Panc1 (cell line): ENCODE data around the gene CABP5. TPM values are rescaled to one million over a fixed set of nuclear protein-coding genes. Genes with fewer than 3 reads are reported as not detected.

Source experiments
- ATAC-seq: fragments of 200-7000 bp; cut with Tn5 transposase; 2 replicates; pipeline ENCODE4 v1.9.1; 2020; ENCODE audit warnings: mild to moderate bottlenecking, moderate library complexity
- BruUV-seq: library from RNA; stranded (reverse); fragments of 400-500 nt; replicated peaks from 2 replicates; lab custom pipeline; 2021; lab: Mats Ljungman, UMichigan
- CTCF ChIA-PET: fragments of 300-600 bp; sonication (Branson Sonifier 250); formaldehyde crosslinking; loops from one replicate; lab custom pipeline; 2022; ENCODE audit warnings: antibody characterized with exemption; lab: Charles Lee
- POLR2A ChIA-PET: fragments of 300-600 bp; sonication (Branson Sonifier 250); formaldehyde crosslinking; loops from one replicate; lab custom pipeline; 2022; ENCODE audit warnings: antibody characterized with exemption; lab: Charles Lee
- DNase-seq: peaks from one replicate; pipeline ENCODE4 v3.0.0-alpha.2; 2010; ENCODE audit warnings: low read depth, low spot score
- H3K27ac ChIP-seq: 2 replicates; pipeline ENCODE4 v1.5.1; 2011; ENCODE audit warnings: mild to moderate bottlenecking, low read length, inconsistent platforms
- H3K27me3 ChIP-seq: fragments of 200-500 bp; sonication (Bioruptor generic); 2 replicates; pipeline ENCODE4 v1.6.0; 2014; ENCODE audit warnings: low read length, inconsistent platforms; ENCODE audit not compliant: control insufficient read depth, insufficient read depth
- H3K36me3 ChIP-seq: fragments of 200-500 bp; sonication (Bioruptor generic); 2 replicates; pipeline ENCODE4 v1.5.1; 2014; ENCODE audit warnings: inconsistent platforms, mild to moderate bottlenecking, low read length, moderate library complexity; ENCODE audit not compliant: control insufficient read depth, insufficient read depth
- H3K4me1 ChIP-seq: 2 replicates; pipeline ENCODE4 v1.5.1; 2011; ENCODE audit warnings: inconsistent platforms, mild to moderate bottlenecking, low read length, moderate library complexity; ENCODE audit not compliant: control insufficient read depth, insufficient read depth
- H3K4me3 ChIP-seq, 2 experiments: 2 replicates each; pipeline ENCODE4 v1.5.1; 2011 to 2012; ENCODE audit warnings: low read depth in 2 of 2, low read length in 2 of 2, mild to moderate bottlenecking in 2 of 2, inconsistent platforms in 1 of 2, moderate library complexity in 1 of 2
- H3K9me3 ChIP-seq: fragments of 200-500 bp; sonication (Bioruptor generic); 2 replicates; pipeline ENCODE4 v1.5.1; 2014; ENCODE audit warnings: low read depth, mild to moderate bottlenecking, inconsistent platforms, low read length, moderate library complexity; ENCODE audit not compliant: control insufficient read depth, insufficient read depth
- CTCF ChIP-seq: fragments of 450-650 bp; IDR thresholded peaks from 2 replicates; pipeline ENCODE4 v1.5.1; 2017; ENCODE audit warnings: mild to moderate bottlenecking
- POLR2AphosphoS5 ChIP-seq: IDR thresholded peaks from 2 replicates; pipeline ENCODE4 v1.6.1; 2012; ENCODE audit warnings: mild to moderate bottlenecking, low read depth, low read length, moderate library complexity
- REST ChIP-seq, 2 experiments: IDR thresholded peaks; 2 replicates each; pipeline ENCODE4 v1.6.1; 2011 to 2012; ENCODE audit warnings: low read depth in 2 of 2, control low read depth in 1 of 2, low read length in 1 of 2, mild to moderate bottlenecking in 1 of 2, moderate library complexity in 1 of 2; ENCODE audit not compliant: insufficient read depth in 1 of 2
- SIN3A ChIP-seq: IDR thresholded peaks from 2 replicates; pipeline ENCODE4 v1.6.1; 2012; ENCODE audit warnings: low read depth, mild to moderate bottlenecking, low read length, moderate library complexity, borderline replicate concordance; ENCODE audit not compliant: insufficient read depth
- TCF7L2 ChIP-seq: IDR thresholded peaks from 2 replicates; pipeline ENCODE4 v1.6.1; 2011; ENCODE audit warnings: mild to moderate bottlenecking, low read depth, low read length, inconsistent platforms
- in situ Hi-C: cut with HindIII; loops from 2 replicates; pipeline ENCODE4 v1.10.0; 2016; ENCODE audit warnings: low sequenced_read_pairs, low pct_unique_long_range_greater_than_20kb
- intact Hi-C: fragments of 100-400 bp; cut with micrococcal nuclease; formaldehyde crosslinking; loops from one replicate; pipeline ENCODE4 v1.10.0; 2022; ENCODE audit not compliant: unreplicated experiment
- total RNA-seq: library from RNA; stranded (reverse); gene quantifications from one replicate; pipeline ENCODE4 v1.2.1, GENCODE V29; 2021; ENCODE audit not compliant: unreplicated experiment

The CABP5 gene
- total RNA-seq, 1 experiment from 2014 or later = not detected

GRCh38 chr19:48023518-48023917 is 20.4 kb downstream of the CABP5 start:
- H3K4me1 ChIP-seq = no peaks in the 10 kb centered on the region
- intact Hi-C loops = no loop called here
- in situ Hi-C loops = no loop called here
- no peak overlapping the region for H3K27ac ChIP-seq
- ATAC-seq (no peak), DNase-seq (no peak)
- peaks cover 3% of the 10 kb centered on the region for H3K27me3 ChIP-seq
- TF ChIP-seq SIN3A (no peak), TCF7L2 (no peak), POLR2AphosphoS5 (no peak), REST (IDR thresholded peaks at IDR 0.05; ENCODE audit: insufficient read depth in 1 of 2, low read depth in 2 of 2, low read length in 1 of 2) (no peak), CTCF (no peak)
- POLR2A ChIA-PET = no interaction called here
- CTCF ChIA-PET = no interaction called here
- BruUV-seq = no TSS peak
- H3K4me3 ChIP-seq = no peak overlapping the region
- no peaks in the 10 kb centered on the region for H3K36me3 ChIP-seq
- H3K9me3 ChIP-seq = no peaks in the 10 kb centered on the region

- Histone ChIP-seq H3K36me3 (no peaks in the 10 kb centered on the region), H3K4me1 (no peaks in the 10 kb centered on the region), H3K9me3 (no peaks in the 10 kb centered on the region), H3K27me3 (peaks cover 5% of the 10 kb centered on the region), H3K4me3 (no peak overlapping the region), H3K27ac (no peak overlapping the region)
- intact Hi-C loops = no loop called here
- in situ Hi-C loops = no loop called here
- TF ChIP-seq POLR2AphosphoS5 = no peak
- no peak for TF ChIP-seq SIN3A
- no peak for TF ChIP-seq REST (IDR thresholded peaks at IDR 0.05; ENCODE audit: insufficient read depth in 1 of 2, low read depth in 2 of 2, low read length in 1 of 2)
- TF ChIP-seq TCF7L2 = no peak
- no peak for TF ChIP-seq CTCF
- ChIA-PET CTCF (no interaction called here), POLR2A (no interaction called here)
- BruUV-seq = no TSS peak
- ATAC-seq (no peak), DNase-seq (no peak)
Measured at GRCh38 chr19:48023011-48023410, 20.9 kb downstream of the CABP5 start.
